Activated T-cell treated with anti-CD3 and anti-CD28 coated beads for 4 hours (primary cell): Measurements from ENCODE around the gene BRINP3.

ENCODE experiments used
- DNase-seq: peaks from one replicate; pipeline ENCODE4 v3.0.0-alpha.2; 2020

The BRINP3 gene

DNA sequence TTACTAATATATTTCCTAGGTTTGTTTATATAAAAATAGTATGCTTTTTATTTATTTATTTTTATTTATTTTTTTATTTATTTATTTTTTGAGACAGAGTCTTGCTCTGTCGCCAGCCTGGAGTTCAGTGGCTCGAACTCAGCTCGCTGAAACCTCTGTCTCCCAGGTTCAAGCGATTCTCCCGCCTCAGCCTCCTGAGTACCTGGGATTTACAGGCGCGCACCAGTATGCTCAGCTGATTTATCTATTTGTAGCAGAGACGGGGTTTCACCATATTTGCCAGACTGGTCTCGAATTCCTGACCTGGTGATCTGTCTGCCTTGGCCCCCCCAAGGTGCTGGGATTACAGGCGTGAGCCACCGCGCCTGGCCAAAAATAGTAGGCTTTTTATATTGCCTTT, 33.2 kb downstream of the BRINP3 start:
- DNase-seq, result no peak

DNA sequence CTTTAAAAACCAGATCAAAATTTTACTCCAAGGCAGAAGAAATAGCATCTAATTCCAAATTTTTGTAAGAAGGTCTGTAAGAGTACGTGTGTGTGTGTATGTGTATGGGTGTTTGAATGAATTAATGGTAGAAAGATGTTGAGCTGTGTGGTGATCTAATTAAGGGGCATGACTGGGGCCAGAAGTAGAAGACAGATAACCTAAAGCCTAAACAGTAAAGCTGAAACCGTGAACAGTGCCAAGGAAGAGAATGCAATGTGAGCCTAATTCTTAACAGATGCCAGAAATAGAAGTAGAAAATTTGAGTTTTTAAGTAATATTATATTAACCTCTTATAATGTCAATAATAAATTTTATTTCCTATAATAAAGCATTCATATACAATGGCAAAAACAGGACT, 38.2 kb downstream of the BRINP3 start:
- no peak for DNase-seq

DNA sequence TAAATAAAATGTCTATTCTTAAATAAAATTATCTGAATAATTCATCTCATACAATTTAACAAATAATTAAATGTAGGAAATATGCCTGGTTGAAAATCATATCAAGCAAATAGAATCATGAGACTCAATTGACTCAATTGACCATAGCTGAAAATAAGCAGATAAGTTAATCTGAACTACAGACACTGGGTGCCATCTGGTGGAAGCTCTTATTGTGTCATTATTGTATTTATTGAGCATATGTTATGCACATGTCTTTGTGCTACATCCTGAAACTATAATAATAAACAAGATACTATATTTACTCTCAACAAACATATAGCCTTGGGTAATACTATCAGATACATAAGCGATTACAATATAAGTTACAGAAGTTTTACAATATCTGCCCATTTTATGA, 41.0 kb downstream of the BRINP3 start:
- no peak for DNase-seq

DNA sequence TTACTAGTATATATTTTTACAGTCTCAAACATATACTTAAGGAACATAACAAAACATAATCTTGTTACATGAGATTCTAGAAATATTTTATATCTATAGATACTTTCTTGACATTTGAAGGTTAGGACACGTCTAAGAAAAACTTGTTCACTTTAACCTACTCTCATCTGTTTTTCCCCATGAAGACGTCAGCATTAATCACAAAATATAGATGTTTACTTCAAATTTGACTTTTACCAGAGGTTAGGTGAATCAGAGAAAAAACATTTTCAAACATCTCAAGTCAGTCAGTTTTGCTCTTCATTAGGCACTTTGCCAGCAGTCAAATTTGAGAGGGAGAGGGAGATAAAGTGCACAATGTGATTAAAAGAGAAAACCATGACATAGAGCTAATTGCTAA, 47.7 kb downstream of the BRINP3 start:
- no peak for DNase-seq

- no peak for DNase-seq
These were observed 48.5 kb downstream of the BRINP3 start for GRCh38 chr1:190429141-190429540.

- DNase-seq, result no peak
These were observed 61.4 kb downstream of the BRINP3 start for GRCh38 chr1:190416239-190416638.

DNA sequence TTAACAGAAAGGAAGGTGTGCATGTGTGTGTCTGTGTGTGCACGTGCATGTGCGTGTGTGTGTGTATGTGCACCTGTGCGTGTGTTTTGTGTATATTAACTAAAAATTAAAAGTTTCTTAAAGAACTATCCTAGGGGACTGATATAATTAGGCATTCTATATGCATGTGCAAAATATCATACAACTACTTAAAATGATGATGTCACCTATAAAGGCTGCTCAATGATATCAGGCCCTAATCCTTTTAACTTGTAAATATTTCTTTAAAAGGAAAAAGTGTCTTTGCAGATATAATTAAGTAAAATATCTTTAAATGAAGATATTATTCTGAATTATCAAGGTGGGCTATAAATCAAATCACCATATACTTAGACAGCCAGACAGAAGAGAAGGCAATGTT, 64.5 kb downstream of the BRINP3 start:
- DNase-seq, result no peak

- no peak for DNase-seq
These were observed 74.3 kb downstream of the BRINP3 start for GRCh38 chr1:190403402-190403801.

DNA sequence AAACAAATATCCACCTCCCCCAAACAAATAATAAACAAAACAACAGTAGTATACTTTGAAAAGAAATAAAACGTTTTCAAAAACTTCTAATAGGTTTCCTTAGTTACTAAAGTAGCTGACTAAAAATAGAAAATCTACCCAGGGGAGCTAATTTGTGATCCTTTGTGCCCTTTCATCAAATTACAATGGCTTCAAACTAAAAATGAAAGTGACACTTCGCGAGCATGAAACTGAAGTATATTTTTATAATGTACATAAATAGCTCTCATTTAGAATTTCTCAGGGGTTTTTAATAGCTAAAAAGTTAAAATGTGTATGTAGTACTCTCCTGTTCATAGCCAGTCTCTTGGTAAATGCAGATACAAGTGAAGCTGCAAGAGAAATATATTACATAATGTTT, 78.4 kb downstream of the BRINP3 start:
- no peak for DNase-seq

GRCh38 chr1:190391582-190391981, 86.1 kb downstream of the BRINP3 start:
- DNase-seq, result no peak

GRCh38 chr1:190377991-190378390, 99.7 kb downstream of the BRINP3 start:
- DNase-seq, result no peak

DNA sequence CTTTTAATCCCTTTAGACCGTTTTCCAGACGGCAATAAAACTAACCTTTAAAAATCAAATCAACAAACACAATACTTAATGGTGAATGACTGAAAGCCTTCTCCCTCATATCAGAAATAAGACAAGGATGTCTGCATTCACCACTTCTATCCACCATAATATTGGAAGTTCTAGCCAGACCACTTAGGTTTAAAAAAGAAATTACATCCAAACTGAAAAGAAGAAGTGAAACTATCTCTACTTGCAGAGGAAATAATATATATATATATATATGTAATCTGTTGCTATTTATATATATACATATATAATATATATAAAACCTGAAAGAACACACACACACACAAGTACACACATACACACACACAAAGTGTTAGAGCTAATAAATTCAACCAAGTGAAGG, 100.4 kb downstream of the BRINP3 start:
- no peak for DNase-seq

- DNase-seq, result no peak
These were observed 101.6 kb downstream of the BRINP3 start for GRCh38 chr1:190376044-190376443.

- no peak for DNase-seq
These were observed 103.8 kb downstream of the BRINP3 start for GRCh38 chr1:190373705-190374336.

GRCh38 chr1:190367200-190367599, 110.5 kb downstream of the BRINP3 start:
- no peak for DNase-seq

- DNase-seq, result no peak
These were observed 112.4 kb downstream of the BRINP3 start for GRCh38 chr1:190365283-190365682.

- no peak for DNase-seq
These were observed 124.0 kb downstream of the BRINP3 start for GRCh38 chr1:190353538-190354101.

DNA sequence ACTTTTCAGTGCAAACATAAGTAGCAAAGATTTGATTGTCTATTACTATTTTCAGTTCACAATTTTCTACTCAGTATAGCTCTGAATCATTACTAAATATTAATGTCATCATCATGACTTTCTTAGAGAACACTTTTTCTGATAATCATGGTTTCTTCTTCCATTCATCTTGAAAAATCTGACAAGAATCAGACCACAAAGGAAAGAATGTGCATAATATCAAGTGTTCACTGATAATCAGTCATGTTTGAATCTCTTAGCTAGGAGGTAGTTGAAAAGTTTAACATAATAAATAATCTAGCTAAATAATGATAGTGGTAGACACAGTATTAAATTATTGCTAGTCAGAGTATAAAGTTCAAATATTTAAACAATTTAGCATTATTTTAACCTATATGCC, 133.2 kb downstream of the BRINP3 start:
- DNase-seq, result no peak

DNA sequence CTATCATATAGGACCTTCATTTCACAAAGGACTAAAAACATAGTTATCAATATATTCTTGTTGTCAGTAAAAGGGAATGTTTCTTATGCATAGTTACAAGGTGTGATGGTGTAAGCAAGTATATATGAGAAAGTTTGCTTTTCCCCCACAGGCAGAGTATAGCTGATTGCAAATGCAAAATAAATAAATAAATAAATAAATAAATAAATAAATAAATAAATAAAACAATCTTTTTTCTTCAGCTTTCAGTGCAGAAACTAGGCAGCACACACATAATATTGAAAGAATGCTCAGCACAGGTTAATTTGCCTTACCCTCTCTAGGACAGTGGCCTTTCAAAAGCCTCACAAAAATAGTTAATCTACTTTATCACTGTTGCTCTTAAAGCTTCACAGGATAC, 138.8 kb downstream of the BRINP3 start:
- DNase-seq, result no peak

DNA sequence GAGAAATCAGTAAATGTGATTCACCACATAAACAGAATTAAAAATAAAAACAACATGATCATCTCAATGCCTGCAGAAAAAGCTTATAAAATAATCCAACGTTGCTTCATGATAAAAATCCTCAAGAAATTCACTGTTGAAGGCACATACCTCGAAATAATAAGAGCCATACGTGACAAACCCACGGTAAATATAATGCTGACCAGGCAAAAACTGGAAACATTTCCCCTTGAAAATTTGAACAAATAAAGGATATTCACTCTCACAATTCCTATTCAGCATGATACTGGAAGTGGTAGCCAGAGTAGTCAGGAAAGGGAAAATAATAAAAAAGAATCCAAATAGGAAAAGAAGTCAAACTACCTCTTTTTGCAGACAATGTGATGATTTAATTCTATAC, 148.8 kb downstream of the BRINP3 start:
- no peak for DNase-seq

DNA sequence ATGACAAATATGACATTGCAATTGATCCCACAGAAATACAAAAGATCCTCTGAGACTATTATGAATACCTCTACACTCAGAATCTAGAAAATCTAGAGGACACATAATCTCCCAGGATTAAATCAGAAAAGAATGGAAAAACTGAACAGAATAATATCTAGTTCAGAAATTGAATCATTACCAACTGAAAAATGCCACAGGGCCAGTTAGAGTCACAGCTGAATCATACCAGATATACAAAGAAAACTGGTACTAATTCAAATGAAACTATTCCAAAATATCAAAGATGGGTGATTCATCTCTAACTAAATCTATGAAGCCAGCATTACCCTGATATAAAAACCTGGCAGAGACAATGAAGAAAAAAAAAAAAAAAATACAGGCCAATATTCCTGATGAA, 149.3 kb downstream of the BRINP3 start:
- no peak for DNase-seq

GRCh38 chr1:190327271-190327670, 150.4 kb downstream of the BRINP3 start:
- DNase-seq, result no peak

- DNase-seq, result no peak
These were observed 154.1 kb downstream of the BRINP3 start for GRCh38 chr1:190323530-190323929.

DNA sequence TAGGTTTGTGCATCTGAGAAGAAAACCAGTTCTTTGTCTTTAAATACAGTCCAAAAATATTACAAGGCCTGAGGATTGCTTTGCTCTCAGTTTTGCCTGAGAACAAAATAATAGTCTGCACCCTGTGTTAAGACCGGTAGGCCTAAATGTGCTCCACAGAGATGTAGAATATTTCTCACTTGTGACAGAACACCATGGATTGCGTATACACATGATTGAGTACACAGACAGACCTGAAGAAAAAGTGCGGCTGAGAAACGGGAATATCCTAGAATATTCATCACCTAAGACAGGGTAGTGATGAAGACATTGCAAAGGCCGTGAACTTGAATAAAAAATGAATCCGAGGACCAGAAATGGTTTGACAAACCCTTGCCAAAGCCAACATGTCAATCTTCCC, 155.4 kb downstream of the BRINP3 start:
- no peak for DNase-seq

GRCh38 chr1:190320952-190321351, 156.7 kb downstream of the BRINP3 start:
- DNase-seq, result no peak
